H1 (cell line): ENCODE results near the gene MYBL2. TPM values are rescaled to one million over a fixed set of nuclear protein-coding genes. Genes with fewer than 3 reads are reported as not detected.

Source experiments
- CTCF ChIA-PET: fragments of 300-600 bp; sonication (Branson Sonifier 250); formaldehyde crosslinking; loops from one replicate; lab custom pipeline; 2021; ENCODE audit not compliant: partially characterized antibody; lab: Charles Lee
- POLR2A ChIA-PET: fragments of 300-600 bp; sonication (Branson Sonifier 250); formaldehyde crosslinking; loops from one replicate; lab custom pipeline; 2021; ENCODE audit warnings: inconsistent platforms; ENCODE audit not compliant: partially characterized antibody; lab: Charles Lee
- DNase-seq, 2 experiments: peaks; one replicate each; pipeline versions ENCODE4 v3.0.0 to v3.0.0-alpha.2; 2010 to 2022; ENCODE audit warnings: low spot score in 2 of 2, low read depth in 1 of 2, mixed read lengths in 1 of 2
- FAIRE-seq: peaks from 2 replicates; lab custom pipeline; 2011; peaks lifted over from hg19 to GRCh38; lab: Jason Lieb, UNC
- H2AFZ ChIP-seq: 2 replicates; pipeline ENCODE4 v1.8.1; 2012; ENCODE audit warnings: low read length, inconsistent platforms
- H2AK5ac ChIP-seq: 2 replicates; pipeline ENCODE4 v1.6.1; 2013; ENCODE audit warnings: low read depth, low read length
- H2BK120ac ChIP-seq: replicated peaks from 2 replicates; pipeline ENCODE3; 2013; ENCODE audit warnings: low read depth, low read length, inconsistent platforms
- H2BK12ac ChIP-seq: 2 replicates; pipeline ENCODE4 v1.6.1; 2013; ENCODE audit warnings: low read depth, low read length
- H2BK15ac ChIP-seq: 2 replicates; pipeline ENCODE4 v1.6.1; 2013; ENCODE audit warnings: low read length
- H2BK20ac ChIP-seq: 2 replicates; pipeline ENCODE4 v1.6.1; 2013; ENCODE audit warnings: low read length
- H2BK5ac ChIP-seq: 2 replicates; pipeline ENCODE4 v1.6.1; 2013; ENCODE audit warnings: low read depth, low read length
- H3K14ac ChIP-seq: 2 replicates; pipeline ENCODE4 v1.6.1; 2013; ENCODE audit warnings: inconsistent platforms; ENCODE audit not compliant: insufficient read length
- H3K18ac ChIP-seq: 2 replicates; pipeline ENCODE4 v1.6.1; 2013; ENCODE audit warnings: low read length; ENCODE audit errors: extremely low read depth
- H3K23ac ChIP-seq: 2 replicates; pipeline ENCODE4 v1.6.1; 2013; ENCODE audit warnings: inconsistent platforms; ENCODE audit not compliant: insufficient read length
- H3K23me2 ChIP-seq: 2 replicates; pipeline ENCODE4 v1.6.1; 2013; ENCODE audit warnings: low read depth, low read length
- H3K27ac ChIP-seq: 2 replicates; pipeline ENCODE4 v1.6.1; 2011; ENCODE audit warnings: low read depth, low read length, inconsistent platforms
- H3K27me3 ChIP-seq, 4 experiments: replicated peaks in 1 of 4; 1 replicate in 1 of 4; 2 replicates in 3 of 4; pipeline versions ENCODE4 v1.6.1 to v1.8.1; 2011 to 2013; ENCODE audit warnings: low read length in 3 of 4, mild to moderate bottlenecking in 3 of 4, inconsistent platforms in 2 of 4, mixed read lengths in 2 of 4, moderate library complexity in 1 of 4; ENCODE audit not compliant: control insufficient read depth in 3 of 4, insufficient read depth in 3 of 4; ENCODE audit errors: extremely low read depth in 1 of 4
- H3K36me3 ChIP-seq, 4 experiments: 2 replicates each; pipeline versions ENCODE4 v1.6.1 to v1.8.1; 2011 to 2013; ENCODE audit warnings: mild to moderate bottlenecking in 4 of 4, low read length in 3 of 4, moderate library complexity in 2 of 4, control low read depth in 1 of 4, inconsistent platforms in 1 of 4; ENCODE audit not compliant: insufficient read depth in 4 of 4, control insufficient read depth in 2 of 4
- H3K4ac ChIP-seq: replicated peaks from 2 replicates; pipeline ENCODE3; 2013; ENCODE audit warnings: low read length, low read depth, mixed read lengths, inconsistent platforms; ENCODE audit not compliant: insufficient read length
- H3K4me1 ChIP-seq, 4 experiments: replicated peaks in 1 of 4; 1 replicate in 1 of 4; 2 replicates in 3 of 4; pipeline versions ENCODE4 v1.6.1 to v1.8.1; 2011 to 2013; ENCODE audit warnings: low read length in 3 of 4, inconsistent platforms in 2 of 4, mixed read lengths in 1 of 4; ENCODE audit not compliant: insufficient read depth in 4 of 4, control insufficient read depth in 3 of 4
- H3K4me2 ChIP-seq, 2 experiments: 2 replicates each; pipeline versions ENCODE4 v1.6.1 to v1.8.1; 2011 to 2013; ENCODE audit warnings: low read depth in 2 of 2, low read length in 2 of 2, control low read depth in 1 of 2, inconsistent platforms in 1 of 2, mild to moderate bottlenecking in 1 of 2; ENCODE audit not compliant: insufficient read depth in 1 of 2
- H3K4me3 ChIP-seq, 4 experiments: fragments of 200-600, 300-600 bp in 1 of 4; sonication (generic), shearing (Covaris generic), sonication (Bioruptor Twin) in 1 of 4; 2 replicates each; pipeline versions ENCODE4 v1.5.1 to v1.8.1; 2011 to 2016; ENCODE audit warnings: low read length in 4 of 4, low read depth in 3 of 4, control low read depth in 2 of 4, inconsistent platforms in 2 of 4, mild to moderate bottlenecking in 2 of 4, mixed read lengths in 1 of 4, moderate library complexity in 1 of 4; ENCODE audit not compliant: insufficient read depth in 2 of 4; ENCODE audit errors: extremely low read depth in 1 of 4
- H3K56ac ChIP-seq: replicated peaks from 2 replicates; pipeline ENCODE3; 2013; ENCODE audit warnings: low read depth, mild to moderate bottlenecking, mixed read lengths, low read length, inconsistent platforms; ENCODE audit not compliant: insufficient read length
- H3K79me1 ChIP-seq: 2 replicates; pipeline ENCODE4 v1.6.1; 2013; ENCODE audit warnings: low read depth, low read length, control low read depth
- H3K79me2 ChIP-seq, 2 experiments: 2 replicates each; pipeline versions ENCODE4 v1.6.1 to v1.8.1; 2012 to 2013; ENCODE audit warnings: low read length in 2 of 2, mild to moderate bottlenecking in 2 of 2, inconsistent platforms in 1 of 2; ENCODE audit not compliant: insufficient read depth in 2 of 2, control insufficient read depth in 1 of 2
- H3K9ac ChIP-seq, 4 experiments: replicated peaks in 1 of 4; 1 replicate in 1 of 4; 2 replicates in 3 of 4; pipeline versions ENCODE4 v1.6.1 to v1.8.1; 2011 to 2013; ENCODE audit warnings: low read depth in 3 of 4, low read length in 3 of 4, control low read depth in 2 of 4, mild to moderate bottlenecking in 2 of 4, moderate library complexity in 2 of 4, inconsistent platforms in 1 of 4; ENCODE audit errors: extremely low read depth in 1 of 4
- H3K9me3 ChIP-seq, 2 experiments: 2 replicates each; pipeline versions ENCODE4 v1.6.1 to v1.8.1; 2012 to 2013; ENCODE audit warnings: mild to moderate bottlenecking in 2 of 2, moderate library complexity in 2 of 2, control low read depth in 1 of 2, inconsistent platforms in 1 of 2, low read depth in 1 of 2, low read length in 1 of 2, mixed read lengths in 1 of 2; ENCODE audit not compliant: insufficient read depth in 2 of 2
- H4K20me1 ChIP-seq, 2 experiments: replicated peaks in 1 of 2; 2 replicates each; pipeline versions ENCODE3 to v1.8.1; 2011 to 2013; ENCODE audit warnings: inconsistent platforms in 2 of 2, low read length in 2 of 2, mild to moderate bottlenecking in 1 of 2; ENCODE audit not compliant: insufficient read depth in 2 of 2, control insufficient read depth in 1 of 2
- H4K5ac ChIP-seq: 2 replicates; pipeline ENCODE4 v1.6.1; 2013; ENCODE audit warnings: low read length, low read depth, mixed read lengths, inconsistent platforms; ENCODE audit not compliant: insufficient read length
- H4K8ac ChIP-seq: 2 replicates; pipeline ENCODE4 v1.8.0; 2013; ENCODE audit warnings: mild to moderate bottlenecking, moderate library complexity, low read length, inconsistent platforms; ENCODE audit not compliant: insufficient read depth; ENCODE audit errors: extremely low read depth
- H4K91ac ChIP-seq: replicated peaks from 2 replicates; pipeline ENCODE3; 2013; ENCODE audit warnings: low read length, mixed read lengths, inconsistent platforms; ENCODE audit not compliant: insufficient read length
- FOSL1 ChIP-seq: IDR thresholded peaks from 2 replicates; pipeline ENCODE4 v1.6.1; 2011; ENCODE audit warnings: mild to moderate bottlenecking, low read depth, low read length, moderate library complexity; ENCODE audit not compliant: insufficient read depth
- JUND ChIP-seq: IDR thresholded peaks from 2 replicates; pipeline ENCODE4 v1.6.1; 2011; ENCODE audit warnings: mild to moderate bottlenecking, improper control_type of control experiment, low read length
- SIN3A ChIP-seq, 2 experiments: IDR thresholded peaks in 1 of 2; conservative IDR thresholded peaks in 1 of 2; 2 replicates each; pipeline ENCODE4 v1.6.1; 2011 to 2012; ENCODE audit warnings: low read length in 2 of 2, improper control_type of control experiment in 1 of 2, low read depth in 1 of 2, mild to moderate bottlenecking in 1 of 2
- SP1 ChIP-seq: IDR thresholded peaks from 2 replicates; pipeline ENCODE4 v1.6.1; 2011; ENCODE audit warnings: low read depth, low read length
- SRF ChIP-seq: IDR thresholded peaks from 2 replicates; pipeline ENCODE4 v1.6.1; 2011; ENCODE audit warnings: mild to moderate bottlenecking, low read depth, low read length, moderate library complexity
- TAF7 ChIP-seq: optimal IDR thresholded peaks from 2 replicates; pipeline ENCODE3; 2011; ENCODE audit warnings: low read depth, mild to moderate bottlenecking, inconsistent platforms, low read length, moderate library complexity, borderline replicate concordance
- TBP ChIP-seq: IDR thresholded peaks from 2 replicates; pipeline ENCODE4 v1.6.1; 2011; ENCODE audit warnings: low read depth, low read length, improper control_type of control experiment
- WGBS, 2 experiments: shearing (Covaris generic) in 1 of 2; methylation state at CpG; one replicate each; pipeline versions ENCODE4 v1.1.6 to v1.1.7; 2013 to 2015; ENCODE audit warnings: low lambda C conversion rate in 2 of 2, mixed read lengths in 2 of 2, inconsistent platforms in 1 of 2, low coverage in 1 of 2, missing lambda C conversion rate in 1 of 2; ENCODE audit not compliant: insufficient replicate concordance in 2 of 2, insufficient coverage in 1 of 2, insufficient read length in 1 of 2; ENCODE audit errors: extremely low coverage in 1 of 2, missing lambda C conversion rate in 1 of 2; 5-methylcytosine and 5-hydroxymethylcytosine counted together
- polyA plus RNA-seq, 7 experiments: library from polyadenylated mRNA; depleted of rRNA in 3 of 7; stranded (reverse) in 5 of 7; unstranded in 2 of 7; fragments of >200 nt in 5 of 7; fragments of 200-250 nt in 2 of 7; gene quantifications; 1 replicate in 5 of 7; 2 replicates in 1 of 7; 4 replicates in 1 of 7; pipeline versions ENCODE4 v1.2.1 to v1.2.3, GENCODE V29; 2011 to 2013; ENCODE audit warnings: missing spikeins in 2 of 7, mixed read lengths in 2 of 7
- total RNA-seq: library from RNA; stranded (reverse); fragmentation: NEBNext Ultra II Directional; extraction: Animal tissue kit (Norgen Biotek cat#: 25700); gene quantifications from 2 replicates; pipeline ENCODE4 v1.2.1, GENCODE V29; 2021

MYBL2 gene
- total and polyA plus RNA-seq, 2 of the 8 experiments (the other 6 are each of a cell fraction or from before 2014, with no cell fraction given) = 75.3 to 207 TPM

- 80% methylated on average over 7 of the region's 7 CpGs; no CpG with 5 or more reads in 1 of the 2 experiments for WGBS, 2 experiments
- H2AK5ac ChIP-seq = no peak overlapping the region
- POLR2A ChIA-PET = interaction anchor here (0.7 kb wide), 1 partner anchor 212 kb away, joined by 3 read pairs; no protein-coding TSS in a partner anchor
- H3K79me1 ChIP-seq = no peaks in the 10 kb centered on the region
- no peak for TF ChIP-seq SP1
- no peak for TF ChIP-seq TBP
- TF ChIP-seq TAF7 = no peak
- TF ChIP-seq SIN3A (conservative IDR thresholded peaks at IDR 0.05 in 1 of 2, IDR thresholded peaks at IDR 0.05 in 1 of 2; ENCODE audit: low read depth in 1 of 2, low read length in 2 of 2) = no peak
- no peak for TF ChIP-seq SRF
- TF ChIP-seq FOSL1 = no peak
- TF ChIP-seq JUND = no peak
- TF ChIP-seq, all 59 proteins: peak for 0
- H2BK12ac ChIP-seq = no peak overlapping the region
- H2BK120ac ChIP-seq = no peak overlapping the region
- H4K91ac ChIP-seq = no peak overlapping the region
- FAIRE-seq (no peak), DNase-seq (no peak)
- no peak overlapping the region for H3K56ac ChIP-seq
- H2BK5ac ChIP-seq = no peak overlapping the region
- H3K27ac ChIP-seq = no peak overlapping the region
- CTCF ChIA-PET = interaction anchor here (0.9 to 3.1 kb wide), 6 partner anchors 9 to 216 kb away, joined by 3 to 11 read pairs (median 3); no protein-coding TSS in a partner anchor
- H3K18ac ChIP-seq = no peak overlapping the region
- H3K4me3 ChIP-seq = no peak overlapping the region
- no peaks in the 10 kb centered on the region for H3K36me3 ChIP-seq
- no peak overlapping the region for H3K4ac ChIP-seq
- H3K79me2 ChIP-seq = no peaks in the 10 kb centered on the region
- peaks cover 4% of the 10 kb centered on the region; the same call in 1 of the 2 replicates for H3K23me2 ChIP-seq
- H3K9me3 ChIP-seq = no peaks in the 10 kb centered on the region
- H4K8ac ChIP-seq = no peak overlapping the region
- H4K20me1 ChIP-seq = no peaks in the 10 kb centered on the region
- H2BK15ac ChIP-seq = no peak overlapping the region
- H2AFZ ChIP-seq = 0 out of 2 replicates have a peak overlapping the region, but pooled peaks have one; percentile 15
- no peak overlapping the region for H4K5ac ChIP-seq
- no peak overlapping the region for H3K23ac ChIP-seq
- no peak overlapping the region for H2BK20ac ChIP-seq
- no peak overlapping the region for H3K14ac ChIP-seq
- no peaks in the 10 kb centered on the region for H3K27me3 ChIP-seq
- no peak overlapping the region for H3K4me2 ChIP-seq
- H3K4me1 ChIP-seq = no peaks in the 10 kb centered on the region; a peak in 1 of 7 replicates
- no peak overlapping the region for H3K9ac ChIP-seq
Observed at GRCh38 chr20:43765916-43766315, 99.0 kb downstream of the MYBL2 start.
